ENCODE measurements around the gene SOWAHC. TPM values are rescaled to one million over a fixed set of nuclear protein-coding genes. Genes with fewer than 3 reads are reported as not detected.

Gene SOWAHC
- total RNA-seq, 1 donor from 2014 or later, result 16.5 TPM

DNA sequence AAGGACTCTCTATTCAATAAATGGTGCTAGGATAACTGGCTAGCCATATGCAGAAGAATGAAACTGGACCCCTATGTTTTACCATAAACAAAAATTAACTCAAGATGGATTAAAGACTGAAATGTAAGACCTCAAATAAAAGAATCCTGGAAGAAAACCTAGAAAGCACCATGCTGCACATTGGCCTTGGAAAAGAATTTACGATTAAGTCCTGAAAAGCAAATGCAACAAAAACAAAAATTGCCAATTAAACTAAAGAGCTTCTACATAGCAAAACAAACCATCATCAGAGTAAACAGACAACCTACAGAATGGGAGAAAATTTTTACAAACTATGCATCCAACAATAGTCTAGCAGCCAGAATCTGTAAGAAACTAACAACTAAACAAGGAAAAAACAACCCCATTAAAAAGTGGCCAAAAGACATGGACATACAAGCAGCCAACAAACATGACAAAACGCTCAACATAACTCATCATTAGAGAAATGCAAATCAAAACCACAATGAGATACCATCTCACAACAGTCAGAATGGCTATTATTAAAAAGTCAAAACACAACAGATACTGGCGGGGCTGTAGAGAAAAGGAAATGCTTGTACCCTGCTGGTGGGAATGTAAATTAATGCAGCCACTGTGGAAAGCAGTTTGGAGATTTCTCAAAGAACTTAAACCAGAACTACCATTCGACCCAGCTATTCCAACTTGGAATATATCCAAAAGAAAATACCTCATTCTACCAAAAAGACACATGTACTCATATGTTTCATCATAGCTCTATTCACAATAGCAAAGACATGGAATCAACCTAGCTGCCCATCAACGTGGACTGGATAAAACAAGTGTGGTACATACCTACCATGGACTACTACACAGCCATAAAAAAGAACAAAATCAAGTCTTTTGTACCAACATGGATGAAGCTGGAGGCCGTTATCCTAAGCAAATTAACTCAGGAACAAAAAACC lies 31.0 kb upstream of the SOWAHC start:
- H3K27me3 Mint-ChIP-seq (ENCODE audit: low read depth, unreplicated experiment), result no peaks in the 10 kb centered on the region
- peaks cover 1% of the 10 kb centered on the region for H3K9me3 Mint-ChIP-seq (ENCODE audit: unreplicated experiment)

DNA sequence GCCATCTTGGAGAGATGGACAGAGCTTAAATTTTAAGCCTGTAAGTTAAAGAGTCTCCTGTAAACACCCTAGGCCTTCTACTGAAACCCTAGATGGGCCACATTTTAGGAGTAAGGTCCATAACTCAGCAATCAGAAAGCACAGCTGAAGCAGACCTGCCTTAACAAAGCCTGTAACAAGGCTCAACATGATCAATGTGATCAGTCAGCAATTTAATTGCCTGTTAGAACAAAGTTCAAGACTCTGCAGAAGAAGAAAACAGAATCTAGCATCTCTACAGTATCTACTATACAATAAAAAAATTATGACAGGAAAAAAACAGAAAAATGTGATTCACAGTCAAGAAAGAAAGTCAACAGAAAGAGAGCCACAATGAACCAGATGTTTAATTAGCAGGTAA lies 27.5 kb upstream of the SOWAHC start:
- no peak overlapping the region for H3K9ac ChIP-seq (ENCODE audit: low read length)
- H4K20me1 ChIP-seq (ENCODE audit: insufficient read depth, low read length), result peaks cover 41% of the 10 kb centered on the region
- H3K4me1 ChIP-seq (ENCODE audit: insufficient read depth, low read length), result no peaks in the 10 kb centered on the region
- TF ChIP-seq, protein P1, sequence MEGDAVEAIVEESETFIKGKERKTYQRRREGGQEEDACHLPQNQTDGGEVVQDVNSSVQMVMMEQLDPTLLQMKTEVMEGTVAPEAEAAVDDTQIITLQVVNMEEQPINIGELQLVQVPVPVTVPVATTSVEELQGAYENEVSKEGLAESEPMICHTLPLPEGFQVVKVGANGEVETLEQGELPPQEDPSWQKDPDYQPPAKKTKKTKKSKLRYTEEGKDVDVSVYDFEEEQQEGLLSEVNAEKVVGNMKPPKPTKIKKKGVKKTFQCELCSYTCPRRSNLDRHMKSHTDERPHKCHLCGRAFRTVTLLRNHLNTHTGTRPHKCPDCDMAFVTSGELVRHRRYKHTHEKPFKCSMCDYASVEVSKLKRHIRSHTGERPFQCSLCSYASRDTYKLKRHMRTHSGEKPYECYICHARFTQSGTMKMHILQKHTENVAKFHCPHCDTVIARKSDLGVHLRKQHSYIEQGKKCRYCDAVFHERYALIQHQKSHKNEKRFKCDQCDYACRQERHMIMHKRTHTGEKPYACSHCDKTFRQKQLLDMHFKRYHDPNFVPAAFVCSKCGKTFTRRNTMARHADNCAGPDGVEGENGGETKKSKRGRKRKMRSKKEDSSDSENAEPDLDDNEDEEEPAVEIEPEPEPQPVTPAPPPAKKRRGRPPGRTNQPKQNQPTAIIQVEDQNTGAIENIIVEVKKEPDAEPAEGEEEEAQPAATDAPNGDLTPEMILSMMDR (IDR thresholded peaks at IDR 0.05; ENCODE audit: insufficient read depth, low read depth, low read length), result no peak
- no peak for TF ChIP-seq EZH2 (IDR thresholded peaks at IDR 0.05; ENCODE audit: insufficient read depth, low read length)
- H2AFZ ChIP-seq (ENCODE audit: low read depth, low read length), result no peak overlapping the region
- H3K79me2 ChIP-seq (ENCODE audit: insufficient read depth, low read length), result peaks cover 76% of the 10 kb centered on the region
- no peak overlapping the region for H3K4me3 ChIP-seq (ENCODE audit: insufficient read depth, low read depth, low read length)
- Mint-ChIP-seq H3K36me3 (ENCODE audit: low read depth, unreplicated experiment) (peaks cover 16% of the 10 kb centered on the region), H3K27me3 (ENCODE audit: low read depth, unreplicated experiment) (no peaks in the 10 kb centered on the region), H3K4me1 (ENCODE audit: low read depth, unreplicated experiment) (peaks cover 3% of the 10 kb centered on the region), H3K4me3 (ENCODE audit: unreplicated experiment) (no peak overlapping the region), H3K9me3 (ENCODE audit: unreplicated experiment) (peaks cover 1% of the 10 kb centered on the region), H3K27ac (ENCODE audit: unreplicated experiment) (no peak overlapping the region)
- DNase-seq (ENCODE audit: low read depth) (no peak), FAIRE-seq (no peak)
- peaks cover 12% of the 10 kb centered on the region for H3K36me3 ChIP-seq (ENCODE audit: insufficient read depth, low read length)
- no peaks in the 10 kb centered on the region for H3K27me3 ChIP-seq (ENCODE audit: insufficient read depth, low read length)
- no peak overlapping the region for H3K27ac ChIP-seq (ENCODE audit: low read depth, low read length)
- no peaks in the 10 kb centered on the region for H3K9me3 ChIP-seq (ENCODE audit: insufficient read depth, low read depth, low read length)
- no peak overlapping the region for H3K4me2 ChIP-seq (ENCODE audit: low read length)

More for the DNA sequence above, 31.0 kb upstream of the SOWAHC start:
- H3K9me3 ChIP-seq (ENCODE audit: insufficient read depth, low read depth, low read length), result no peaks in the 10 kb centered on the region
- H3K4me3 ChIP-seq (ENCODE audit: insufficient read depth, low read depth, low read length), result no peak overlapping the region
- H3K27ac ChIP-seq (ENCODE audit: low read depth, low read length), result no peak overlapping the region
- H3K36me3 ChIP-seq (ENCODE audit: insufficient read depth, low read length), result peaks cover 16% of the 10 kb centered on the region
- H4K20me1 ChIP-seq (ENCODE audit: insufficient read depth, low read length), result peaks cover 46% of the 10 kb centered on the region
- no peak for DNase-seq (ENCODE audit: low read depth)
- no peak overlapping the region for H3K4me2 ChIP-seq (ENCODE audit: low read length)
- no peak overlapping the region for H3K9ac ChIP-seq (ENCODE audit: low read length)
- peaks cover 51% of the 10 kb centered on the region for H3K79me2 ChIP-seq (ENCODE audit: insufficient read depth, low read length)
- TF ChIP-seq, protein P1 (IDR thresholded peaks at IDR 0.05; ENCODE audit: insufficient read depth, low read depth, low read length), result peak; percentile 35
- no peak for TF ChIP-seq EZH2 (IDR thresholded peaks at IDR 0.05; ENCODE audit: insufficient read depth, low read length)
- no peaks in the 10 kb centered on the region for H3K4me1 ChIP-seq (ENCODE audit: insufficient read depth, low read length)
- no peak for FAIRE-seq
- H3K4me3 Mint-ChIP-seq (ENCODE audit: unreplicated experiment), result no peak overlapping the region
- H3K27ac Mint-ChIP-seq (ENCODE audit: unreplicated experiment), result no peak overlapping the region
- H3K4me1 Mint-ChIP-seq (ENCODE audit: low read depth, unreplicated experiment), result no peaks in the 10 kb centered on the region
- no peak overlapping the region for H2AFZ ChIP-seq (ENCODE audit: low read depth, low read length)
- H3K36me3 Mint-ChIP-seq (ENCODE audit: low read depth, unreplicated experiment), result peaks cover 13% of the 10 kb centered on the region
- no peaks in the 10 kb centered on the region for H3K27me3 ChIP-seq (ENCODE audit: insufficient read depth, low read length)

DNA sequence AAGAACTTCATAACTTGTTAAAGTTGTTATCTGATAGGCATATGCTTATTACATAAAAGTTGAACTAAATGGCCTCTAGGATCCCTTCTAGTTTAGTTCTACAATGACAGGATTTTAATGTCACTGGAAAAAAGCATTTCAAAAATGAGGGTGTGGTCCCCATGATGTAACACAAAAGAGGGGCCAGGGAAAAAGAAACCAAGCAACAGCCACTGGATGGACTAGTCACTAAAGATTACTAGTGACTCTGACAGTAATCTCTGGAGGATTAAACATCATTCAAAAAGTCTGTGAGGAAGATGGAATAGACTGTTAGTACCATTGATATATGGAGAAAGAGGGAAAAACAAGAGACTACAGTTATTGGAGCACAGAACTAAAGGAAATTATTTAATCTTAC lies 23.0 kb upstream of the SOWAHC start:
- Histone ChIP-seq H3K4me1 (ENCODE audit: insufficient read depth, low read length) (no peaks in the 10 kb centered on the region), H3K9ac (ENCODE audit: low read length) (no peak overlapping the region), H4K20me1 (ENCODE audit: insufficient read depth, low read length) (peaks cover 47% of the 10 kb centered on the region), H3K27me3 (ENCODE audit: insufficient read depth, low read length) (no peaks in the 10 kb centered on the region), H3K79me2 (ENCODE audit: insufficient read depth, low read length) (peaks cover 91% of the 10 kb centered on the region), H3K36me3 (ENCODE audit: insufficient read depth, low read length) (no peaks in the 10 kb centered on the region), H2AFZ (ENCODE audit: low read depth, low read length) (no peak overlapping the region), H3K4me2 (ENCODE audit: low read length) (no peak overlapping the region), H3K27ac (ENCODE audit: low read depth, low read length) (no peak overlapping the region), H3K4me3 (ENCODE audit: insufficient read depth, low read depth, low read length) (no peak overlapping the region), H3K9me3 (ENCODE audit: insufficient read depth, low read depth, low read length) (no peaks in the 10 kb centered on the region)
- Mint-ChIP-seq H3K4me3 (ENCODE audit: unreplicated experiment) (no peak overlapping the region), H3K27me3 (ENCODE audit: low read depth, unreplicated experiment) (no peaks in the 10 kb centered on the region), H3K36me3 (ENCODE audit: low read depth, unreplicated experiment) (peaks cover 12% of the 10 kb centered on the region), H3K9me3 (ENCODE audit: unreplicated experiment) (no peaks in the 10 kb centered on the region), H3K27ac (ENCODE audit: unreplicated experiment) (no peak overlapping the region), H3K4me1 (ENCODE audit: low read depth, unreplicated experiment) (peaks cover 18% of the 10 kb centered on the region)
- TF ChIP-seq, protein P1 (IDR thresholded peaks at IDR 0.05; ENCODE audit: insufficient read depth, low read depth, low read length), result no peak
- no peak for TF ChIP-seq EZH2 (IDR thresholded peaks at IDR 0.05; ENCODE audit: insufficient read depth, low read length)
- FAIRE-seq (no peak), DNase-seq (ENCODE audit: low read depth) (no peak)

All from astrocyte (in vitro differentiated cells and primary cell).